Adrenal gland (tissue), 5 donors: ENCODE measurements around the gene SPG7.

Experiments used
- POLR2A ChIP-seq, 2 donors: fragments of 450-650 bp; IDR thresholded peaks; one replicate each; pipeline ENCODE4 v1.6.1; 2017; ENCODE audit warnings: antibody characterized with exemption in 2 of 2, mild to moderate bottlenecking in 2 of 2, moderate library complexity in 1 of 2
- TF ChIP-seq, protein P1 (sequence below), 6 experiments: fragments of 450-650 bp in 4 of 6; fragments of 200-600 bp in 2 of 6; sonication (generic) in 1 of 6; IDR thresholded peaks; 1 replicate in 5 of 6; 2 replicates in 1 of 6; pipeline versions ENCODE4 v1.5.1 to v1.8.0; 2016 to 2021; ENCODE audit warnings: antibody characterized with exemption in 6 of 6, mild to moderate bottlenecking in 2 of 6, moderate library complexity in 1 of 6
- donor health status: DM: no; HTN: no; CAD: no.

DNA sequence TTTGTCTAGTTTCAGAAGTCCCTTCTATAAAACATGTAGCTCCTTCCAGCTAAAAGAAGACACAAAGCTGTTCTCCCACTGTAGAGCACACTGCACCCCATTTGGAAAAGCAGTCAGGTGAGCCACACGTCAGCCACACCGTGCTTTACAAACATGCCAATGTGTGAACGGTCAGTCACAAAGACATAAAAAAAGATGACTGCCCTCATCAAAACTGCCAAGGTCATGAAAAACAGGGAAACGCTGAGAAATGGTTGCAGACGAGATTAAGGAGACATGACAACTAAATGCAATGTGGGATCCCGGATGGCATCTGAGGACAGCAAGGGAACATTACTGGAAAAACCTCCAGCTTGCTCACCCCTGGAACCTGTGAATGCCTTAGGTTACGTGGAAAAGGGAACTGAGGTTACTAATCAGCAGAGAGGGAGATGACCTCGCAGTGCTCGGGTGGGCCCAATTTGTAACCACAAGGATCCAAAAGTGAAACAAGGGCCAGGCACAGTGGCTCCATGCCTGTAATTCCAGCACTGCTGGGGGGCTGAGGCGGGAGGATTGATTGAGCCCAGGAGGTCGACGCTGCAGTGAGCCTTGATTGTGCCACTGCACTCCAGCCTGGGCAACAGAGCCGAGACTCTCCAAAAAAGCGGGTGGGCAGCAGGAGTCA lies 25.9 kb upstream of the SPG7 start:
- TF ChIP-seq, protein P1, sequence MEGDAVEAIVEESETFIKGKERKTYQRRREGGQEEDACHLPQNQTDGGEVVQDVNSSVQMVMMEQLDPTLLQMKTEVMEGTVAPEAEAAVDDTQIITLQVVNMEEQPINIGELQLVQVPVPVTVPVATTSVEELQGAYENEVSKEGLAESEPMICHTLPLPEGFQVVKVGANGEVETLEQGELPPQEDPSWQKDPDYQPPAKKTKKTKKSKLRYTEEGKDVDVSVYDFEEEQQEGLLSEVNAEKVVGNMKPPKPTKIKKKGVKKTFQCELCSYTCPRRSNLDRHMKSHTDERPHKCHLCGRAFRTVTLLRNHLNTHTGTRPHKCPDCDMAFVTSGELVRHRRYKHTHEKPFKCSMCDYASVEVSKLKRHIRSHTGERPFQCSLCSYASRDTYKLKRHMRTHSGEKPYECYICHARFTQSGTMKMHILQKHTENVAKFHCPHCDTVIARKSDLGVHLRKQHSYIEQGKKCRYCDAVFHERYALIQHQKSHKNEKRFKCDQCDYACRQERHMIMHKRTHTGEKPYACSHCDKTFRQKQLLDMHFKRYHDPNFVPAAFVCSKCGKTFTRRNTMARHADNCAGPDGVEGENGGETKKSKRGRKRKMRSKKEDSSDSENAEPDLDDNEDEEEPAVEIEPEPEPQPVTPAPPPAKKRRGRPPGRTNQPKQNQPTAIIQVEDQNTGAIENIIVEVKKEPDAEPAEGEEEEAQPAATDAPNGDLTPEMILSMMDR (IDR thresholded peaks at IDR 0.05), result no peak
- TF ChIP-seq POLR2A (IDR thresholded peaks at IDR 0.05), result no peak
